Measurements from ENCODE around the gene SPINT2. TPM values are rescaled to one million over a fixed set of nuclear protein-coding genes. Genes with fewer than 3 reads are reported as not detected.

Gene SPINT2
- total RNA-seq, 2 experiments from 2014 or later, result 56.2 to 68.4 TPM

DNA sequence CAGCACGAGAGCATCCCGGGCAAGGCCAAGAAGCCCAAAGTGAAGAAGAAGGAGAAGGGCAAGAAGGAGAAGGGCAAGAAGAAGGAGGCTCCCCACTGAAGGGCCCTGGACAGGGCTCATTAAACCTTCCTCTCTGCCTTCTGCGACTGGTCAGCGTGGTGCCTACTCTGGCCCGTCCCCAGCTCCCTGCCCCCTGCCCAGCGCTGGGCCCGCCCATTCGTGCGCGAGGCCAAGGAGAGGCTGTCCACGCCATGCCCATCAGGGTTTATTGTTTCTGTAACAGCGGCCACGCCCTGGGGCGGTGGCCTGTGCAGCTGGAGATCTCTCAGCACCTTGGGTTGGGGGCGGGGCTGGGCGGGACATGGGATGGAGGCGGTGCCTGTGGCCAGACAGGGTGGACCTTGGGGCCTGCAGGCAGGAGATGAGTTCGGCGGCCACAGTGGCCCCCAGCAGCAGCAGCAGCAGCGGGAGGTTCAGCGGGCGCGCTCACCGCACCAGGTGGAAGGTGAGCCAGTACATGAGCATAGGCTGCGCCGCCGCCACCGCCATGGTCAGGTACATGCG lies 40.6 kb downstream of the SPINT2 start:
- CTCF ChIA-PET, result no interaction called here
- Mint-ChIP-seq H3K36me3 (ENCODE audit: low read depth) (peaks cover 9% of the 10 kb centered on the region), H3K4me1 (ENCODE audit: low read depth) (no peaks in the 10 kb centered on the region), H3K27ac (no peak overlapping the region), H3K4me3 (no peak overlapping the region), H3K9me3 (no peaks in the 10 kb centered on the region), H3K27me3 (no peaks in the 10 kb centered on the region)
- POLR2A ChIA-PET, result no interaction called here
- ATAC-seq (no peak), DNase-seq (no peak)
- intact Hi-C loops (cut with micrococcal nuclease), result no loop called here
- no peak for TF ChIP-seq CTCF (IDR thresholded peaks at IDR 0.05)

- Mint-ChIP-seq H3K4me1 (ENCODE audit: low read depth) (no peaks in the 10 kb centered on the region), H3K27me3 (no peaks in the 10 kb centered on the region), H3K27ac (no peak overlapping the region), H3K9me3 (no peaks in the 10 kb centered on the region), H3K4me3 (no peak overlapping the region), H3K36me3 (ENCODE audit: low read depth) (peaks cover 10% of the 10 kb centered on the region)
- ChIA-PET POLR2A (no interaction called here), CTCF (no interaction called here)
- DNase-seq (no peak), ATAC-seq (no peak)
- intact Hi-C loops (cut with micrococcal nuclease), result no loop called here
- no peak for TF ChIP-seq CTCF (IDR thresholded peaks at IDR 0.05)
These were observed 41.9 kb downstream of the SPINT2 start for GRCh38 chr19:38306236-38306635.

- H3K36me3 Mint-ChIP-seq (ENCODE audit: low read depth), result peaks cover 10% of the 10 kb centered on the region
- ChIA-PET CTCF (no interaction called here), POLR2A (no interaction called here)
- intact Hi-C loops (cut with micrococcal nuclease), result no loop called here
- ATAC-seq (no peak), DNase-seq (no peak)
- H3K4me1 Mint-ChIP-seq (ENCODE audit: low read depth), result peaks cover 4% of the 10 kb centered on the region
- no peak for TF ChIP-seq CTCF (IDR thresholded peaks at IDR 0.05)
- no peaks in the 10 kb centered on the region for H3K27me3 Mint-ChIP-seq
- H3K9me3 Mint-ChIP-seq, result no peaks in the 10 kb centered on the region
- no peak overlapping the region for H3K27ac Mint-ChIP-seq
- H3K4me3 Mint-ChIP-seq, result no peak overlapping the region
These were observed 42.7 kb downstream of the SPINT2 start for GRCh38 chr19:38307076-38307475.

GRCh38 chr19:38307597-38307996 lies 43.2 kb downstream of the SPINT2 start:
- Mint-ChIP-seq H3K4me1 (ENCODE audit: low read depth) (peaks cover 7% of the 10 kb centered on the region), H3K27ac (no peak overlapping the region), H3K36me3 (ENCODE audit: low read depth) (peaks cover 10% of the 10 kb centered on the region), H3K27me3 (no peaks in the 10 kb centered on the region), H3K4me3 (no peak overlapping the region), H3K9me3 (no peaks in the 10 kb centered on the region)
- TF ChIP-seq CTCF (IDR thresholded peaks at IDR 0.05), result no peak
- ChIA-PET POLR2A (no interaction called here), CTCF (no interaction called here)
- ATAC-seq, result no peak
- intact Hi-C loops (cut with micrococcal nuclease), result no loop called here
- no peak for DNase-seq

- POLR2A ChIA-PET, result no interaction called here
- Mint-ChIP-seq H3K36me3 (ENCODE audit: low read depth) (peaks cover 10% of the 10 kb centered on the region), H3K4me3 (no peak overlapping the region), H3K27ac (no peak overlapping the region), H3K9me3 (no peaks in the 10 kb centered on the region), H3K27me3 (no peaks in the 10 kb centered on the region), H3K4me1 (ENCODE audit: low read depth) (peaks cover 8% of the 10 kb centered on the region)
- DNase-seq (no peak), ATAC-seq (no peak)
- intact Hi-C loops (cut with micrococcal nuclease), result no loop called here
- TF ChIP-seq CTCF (IDR thresholded peaks at IDR 0.05), result no peak
- CTCF ChIA-PET, result no interaction called here
These were observed 43.8 kb downstream of the SPINT2 start for GRCh38 chr19:38308006-38308766.
